Fibroblast of the aortic adventitia (primary cell): Measurements from ENCODE around the gene CCDC192. TPM values are rescaled to one million over a fixed set of nuclear protein-coding genes. Genes with fewer than 3 reads are reported as not detected.

Source experiments
- DNase-seq: peaks from one replicate; pipeline ENCODE4 v3.0.0-alpha.2; 2010; ENCODE audit warnings: low read depth
- H3K4me3 ChIP-seq: 2 replicates; pipeline ENCODE4 v1.5.1; 2011; ENCODE audit warnings: low read depth, mild to moderate bottlenecking, control low read depth, low read length, moderate library complexity
- CTCF ChIP-seq: IDR thresholded peaks from 2 replicates; pipeline ENCODE4 v1.5.1; 2011; ENCODE audit warnings: mild to moderate bottlenecking, low read length, control low read depth, inconsistent platforms; ENCODE audit not compliant: insufficient read depth
- total RNA-seq: library from RNA; depleted of rRNA; stranded (reverse); fragments of >200 nt; gene quantifications from 2 replicates; pipeline ENCODE4 v1.2.3, GENCODE V29; 2012; ENCODE audit warnings: low replicate concordance

Gene CCDC192
- total RNA-seq, 1 donor, result not detected

GRCh38 chr5:127943061-127943371 is 239.8 kb downstream of the CCDC192 start:
- TF ChIP-seq CTCF, result no peak
- H3K4me3 ChIP-seq, result no peak overlapping the region
- DNase-seq, result no peak

- TF ChIP-seq CTCF, result no peak
- H3K4me3 ChIP-seq, result no peak overlapping the region
- no peak for DNase-seq
Measured at GRCh38 chr5:127944125-127944524, 240.9 kb downstream of the CCDC192 start.

GRCh38 chr5:127947941-127948340 is 244.8 kb downstream of the CCDC192 start:
- TF ChIP-seq CTCF, result no peak
- DNase-seq, result no peak
- no peak overlapping the region for H3K4me3 ChIP-seq

- H3K4me3 ChIP-seq, result no peak overlapping the region
- peak; percentile 58 for DNase-seq
- no peak for TF ChIP-seq CTCF
Measured at GRCh38 chr5:127950707-127951391, 247.7 kb downstream of the CCDC192 start.

GRCh38 chr5:127951791-127952190 is 248.6 kb downstream of the CCDC192 start:
- TF ChIP-seq CTCF, result no peak
- DNase-seq, result no peak
- no peak overlapping the region for H3K4me3 ChIP-seq

GRCh38 chr5:127957183-127957582 is 254.0 kb downstream of the CCDC192 start:
- peak; percentile 56 for DNase-seq
- no peak for TF ChIP-seq CTCF
- H3K4me3 ChIP-seq, result no peak overlapping the region

- TF ChIP-seq CTCF, result no peak
- no peak for DNase-seq
- H3K4me3 ChIP-seq, result no peak overlapping the region
Measured at GRCh38 chr5:127957701-127958239, 254.6 kb downstream of the CCDC192 start.
